NCI-H226 (cell line): ENCODE measurements around the gene MPP2.
"Not testable (repeated sequence)": the region's sequence is repeated elsewhere in the genome, so short reads cannot be mapped to it uniquely, and the experiment has no call there.

Experiments
- DNase-seq: peaks from one replicate; pipeline ENCODE4 v3.0.0-alpha.2; 2015

The MPP2 gene, protein sequence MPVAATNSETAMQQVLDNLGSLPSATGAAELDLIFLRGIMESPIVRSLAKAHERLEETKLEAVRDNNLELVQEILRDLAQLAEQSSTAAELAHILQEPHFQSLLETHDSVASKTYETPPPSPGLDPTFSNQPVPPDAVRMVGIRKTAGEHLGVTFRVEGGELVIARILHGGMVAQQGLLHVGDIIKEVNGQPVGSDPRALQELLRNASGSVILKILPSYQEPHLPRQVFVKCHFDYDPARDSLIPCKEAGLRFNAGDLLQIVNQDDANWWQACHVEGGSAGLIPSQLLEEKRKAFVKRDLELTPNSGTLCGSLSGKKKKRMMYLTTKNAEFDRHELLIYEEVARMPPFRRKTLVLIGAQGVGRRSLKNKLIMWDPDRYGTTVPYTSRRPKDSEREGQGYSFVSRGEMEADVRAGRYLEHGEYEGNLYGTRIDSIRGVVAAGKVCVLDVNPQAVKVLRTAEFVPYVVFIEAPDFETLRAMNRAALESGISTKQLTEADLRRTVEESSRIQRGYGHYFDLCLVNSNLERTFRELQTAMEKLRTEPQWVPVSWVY

DNA sequence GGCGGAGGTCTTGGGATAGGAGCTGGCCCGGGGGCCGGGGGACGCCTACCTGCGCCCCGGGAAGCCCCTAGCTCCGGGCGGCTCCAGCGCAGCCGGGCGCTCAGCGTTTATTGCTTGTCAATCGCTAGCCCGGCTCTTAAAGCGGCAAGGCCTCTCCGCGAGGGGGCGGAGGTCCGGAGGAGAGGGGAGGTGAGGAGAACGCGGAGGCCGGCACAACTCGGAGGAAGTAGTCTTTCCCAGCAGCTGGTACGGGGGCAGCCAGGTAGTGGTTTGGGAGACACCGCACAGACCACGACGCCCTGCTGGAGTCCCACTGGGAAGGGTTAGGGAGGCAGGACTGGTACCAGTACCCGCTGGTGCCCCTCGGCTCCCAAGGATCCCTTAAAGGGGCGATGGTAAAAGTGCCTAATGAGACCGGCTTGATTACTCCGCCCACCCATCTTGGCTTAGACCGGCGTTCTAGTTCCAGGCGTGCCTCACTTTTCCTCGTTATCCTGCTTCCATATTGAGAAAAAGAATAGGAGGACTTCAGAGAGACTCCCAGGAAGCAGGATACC, at the start of gene MPP2:
Gene MPP2 (minus strand): TSS at position 112 of the 557 bp plus-strand sequence. CDS start 3,076 bp downstream, outside the sequence.
- peak; percentile 71 for DNase-seq

DNA sequence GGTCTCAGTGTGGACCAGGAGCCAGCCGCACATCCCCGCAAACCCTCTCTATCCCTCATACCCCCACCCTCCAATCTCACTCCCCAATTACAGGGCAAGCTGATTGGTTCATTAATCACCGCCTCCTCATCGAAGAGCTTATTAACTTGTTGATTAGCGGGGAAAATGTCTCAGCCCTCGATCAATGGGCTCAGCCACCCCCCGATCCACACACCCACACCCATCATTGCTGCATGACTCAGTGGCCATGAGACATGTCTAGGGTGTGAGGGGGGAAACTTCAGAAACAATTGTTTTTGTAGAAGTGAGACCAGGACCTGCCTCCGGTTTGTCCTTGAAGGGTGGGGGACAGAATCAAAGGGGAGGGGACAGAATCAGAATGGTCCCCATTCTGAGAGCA, 48.9 kb upstream of the MPP2 start:
- no peak for DNase-seq

DNA sequence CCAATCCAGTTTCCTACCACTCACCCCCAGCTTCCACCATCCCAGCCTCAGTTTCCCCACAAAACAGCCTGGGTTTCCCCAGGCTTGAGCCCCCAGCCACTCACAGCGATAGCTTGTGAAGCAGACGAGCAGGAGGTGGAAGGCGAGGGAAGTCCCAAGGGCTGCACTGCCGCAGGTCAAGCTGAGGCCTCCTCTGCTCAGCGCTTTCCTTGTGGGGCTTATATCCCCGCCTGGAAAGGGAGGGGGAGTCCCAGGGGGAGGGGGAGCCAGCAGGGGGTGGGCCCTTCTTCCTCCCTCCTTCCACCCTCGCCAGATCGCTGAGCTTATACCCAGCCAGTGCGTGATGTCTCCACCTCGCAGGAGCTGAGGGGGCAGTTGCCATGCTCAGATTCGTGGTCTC, 46.4 kb upstream of the MPP2 start, which contains the start of gene PYY:
Gene PYY (minus strand): TSS at position 195 of the 400 bp plus-strand sequence. CDS start 457 bp downstream, outside the sequence.
- no peak for DNase-seq

GRCh38 chr17:43952724-43953666, 45.7 kb upstream of the MPP2 start:
- no peak for DNase-seq

DNA sequence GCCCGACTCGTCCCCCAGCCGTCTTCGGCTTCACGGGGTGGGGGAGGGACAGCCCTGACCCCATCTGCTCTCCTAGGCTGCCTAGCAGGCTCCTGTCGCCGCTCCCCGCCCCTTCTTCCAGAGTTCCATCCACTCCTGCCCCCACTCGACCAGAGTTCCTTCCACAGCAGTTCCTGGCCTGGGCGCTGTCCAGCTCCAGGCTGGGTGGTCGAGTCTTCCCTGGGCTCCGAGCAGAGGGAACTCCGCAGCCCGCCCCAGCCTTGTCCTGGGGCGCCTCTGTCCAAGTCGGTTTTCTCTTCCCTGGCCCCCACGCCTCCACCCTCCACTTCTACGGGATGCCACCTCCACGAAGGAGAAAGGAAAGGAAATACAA, 45.0 kb upstream of the MPP2 start:
- no peak for DNase-seq

DNA sequence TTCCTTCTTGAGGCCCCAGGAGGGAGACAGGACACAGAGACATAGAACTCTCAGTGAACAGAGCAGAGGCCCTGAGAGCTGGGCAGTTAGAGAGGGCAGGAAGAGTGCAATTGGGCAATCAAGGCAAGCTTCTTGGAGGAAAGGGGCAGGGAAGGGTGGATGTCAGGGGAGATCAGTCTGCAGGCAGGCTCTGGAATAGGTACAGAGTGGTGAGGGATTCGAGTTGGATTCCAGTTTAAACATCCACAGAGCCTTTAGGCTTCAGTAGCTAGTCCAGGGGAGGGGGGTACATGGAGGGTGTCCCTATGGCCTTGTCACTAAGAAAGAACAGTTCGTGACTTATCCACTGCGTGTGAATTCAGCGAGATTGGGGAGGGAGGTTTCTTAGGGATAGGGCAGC, 44.4 kb upstream of the MPP2 start:
- DNase-seq: no peak

DNA sequence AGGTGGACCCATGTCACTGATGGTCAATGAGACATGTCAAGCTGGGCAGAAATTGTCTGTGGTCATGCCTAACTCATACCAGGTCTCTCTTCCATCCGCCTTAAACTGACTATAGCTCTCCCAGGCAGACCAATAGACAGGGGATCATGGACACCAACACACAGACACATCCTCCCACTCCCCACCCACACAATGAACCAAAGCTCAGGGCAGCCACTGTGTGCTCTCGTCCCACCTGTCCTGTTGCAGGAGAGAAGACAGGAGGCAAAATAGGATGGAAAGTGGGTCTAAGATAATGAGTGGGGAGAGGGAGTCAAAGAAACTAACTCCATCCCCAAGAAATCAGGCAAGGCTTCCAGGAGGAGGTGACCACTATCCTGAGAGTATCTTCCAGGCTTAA, 43.2 kb upstream of the MPP2 start:
- no peak for DNase-seq

- DNase-seq: no peak
These were observed 42.4 kb upstream of the MPP2 start for GRCh38 chr17:43949781-43950180.

GRCh38 chr17:43946781-43947180, 39.4 kb upstream of the MPP2 start:
- no peak for DNase-seq

GRCh38 chr17:43945074-43945829, 37.9 kb upstream of the MPP2 start:
- DNase-seq: no peak

DNA sequence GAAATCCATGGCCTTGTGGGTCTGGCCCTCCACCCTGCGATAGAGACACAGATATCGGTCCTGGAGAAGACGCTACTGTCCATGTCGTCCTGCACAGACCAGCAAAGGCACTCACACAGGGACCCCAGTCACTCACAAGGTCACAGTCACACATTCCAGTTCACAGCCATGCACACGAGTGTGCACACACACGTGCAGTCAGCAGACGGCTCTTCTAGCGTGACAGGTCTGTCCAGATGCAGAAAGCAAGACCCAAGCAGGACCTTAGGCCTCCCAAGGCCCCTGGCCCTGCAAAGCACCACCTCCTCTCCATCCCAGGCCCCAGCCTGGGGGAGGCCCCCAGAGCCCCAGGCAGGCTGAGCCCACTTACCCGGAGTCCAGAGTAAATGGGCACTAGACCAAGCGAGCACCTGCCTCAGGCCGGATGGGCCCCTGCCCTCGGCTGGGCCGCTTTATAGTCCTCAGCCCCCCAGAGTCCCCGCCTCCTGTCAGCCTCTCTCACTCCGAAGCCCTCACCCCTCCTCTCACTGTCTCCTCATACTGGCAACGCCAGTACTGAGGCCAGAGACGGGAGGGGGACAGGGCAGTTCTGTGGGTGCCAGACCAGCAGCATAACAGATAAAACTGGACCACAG, 34.8 kb upstream of the MPP2 start, which contains the start of gene PPY:
Gene PPY (minus strand): TSS at position 426 of the 635 bp plus-strand sequence. CDS start 822 bp downstream, outside the sequence.
- no peak for DNase-seq

GRCh38 chr17:43940630-43941029, 33.3 kb upstream of the MPP2 start:
- no peak for DNase-seq

DNA sequence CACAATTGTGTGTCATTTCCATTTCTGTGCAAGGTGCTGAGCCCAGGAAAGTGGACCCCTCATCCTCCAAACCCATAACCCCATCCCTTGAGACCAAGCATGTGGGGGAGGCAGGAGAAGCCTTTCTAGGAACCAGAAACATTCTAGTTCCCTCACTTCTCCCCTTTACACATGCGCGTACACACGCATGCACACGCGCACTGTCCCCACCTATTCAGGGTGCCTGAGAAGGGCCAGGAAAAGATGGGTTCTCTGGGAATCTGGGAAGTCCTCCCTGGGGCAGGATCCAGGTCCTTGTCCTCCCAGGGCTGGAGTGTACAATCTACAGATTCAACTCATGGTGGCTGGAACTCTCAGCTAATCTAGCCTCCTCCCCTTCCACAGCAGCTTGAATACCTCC, 32.5 kb upstream of the MPP2 start:
- DNase-seq: no peak

DNA sequence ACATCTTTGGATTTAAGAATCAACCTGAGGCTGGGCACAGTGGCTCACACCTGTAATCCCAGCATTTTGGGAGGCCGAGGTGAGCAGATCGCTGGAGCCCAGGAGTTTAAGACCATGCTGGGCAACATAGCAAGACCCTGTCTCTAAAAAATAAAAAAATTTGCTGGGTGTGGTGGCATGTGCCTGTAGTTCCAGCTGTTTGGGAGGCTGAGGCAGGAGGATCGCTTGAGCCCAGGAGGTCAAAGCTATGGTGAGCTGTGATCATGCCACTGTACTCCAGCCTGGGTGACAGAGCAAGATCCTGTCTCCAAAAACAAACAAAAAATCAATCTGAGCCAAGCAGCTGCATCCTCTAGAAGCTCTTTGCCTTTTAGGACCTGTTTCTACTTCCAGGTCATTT, 32.1 kb upstream of the MPP2 start:
- DNase-seq: not testable (repeated sequence)

- no peak for DNase-seq
These were observed 31.5 kb upstream of the MPP2 start for GRCh38 chr17:43938838-43939182.

GRCh38 chr17:43936434-43936833, 29.1 kb upstream of the MPP2 start:
- DNase-seq: peak; percentile 48

DNA sequence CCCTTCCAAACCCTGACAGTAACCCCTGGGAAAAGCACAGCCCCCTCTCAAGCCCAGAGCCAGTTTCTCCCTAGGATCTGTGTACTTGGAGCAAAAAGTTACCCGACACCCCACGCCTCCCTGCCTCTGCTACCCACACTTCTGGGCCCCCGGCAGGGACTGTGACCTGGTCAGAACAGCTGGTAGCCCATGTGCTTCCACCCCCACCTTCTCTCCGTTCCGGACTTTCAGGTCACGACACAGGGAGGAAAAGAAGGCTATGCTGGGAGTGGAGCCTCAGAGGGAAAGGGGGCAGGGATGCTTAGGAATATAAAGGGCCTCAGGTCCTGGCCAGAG, 28.6 kb upstream of the MPP2 start:
- DNase-seq: no peak

GRCh38 chr17:43935204-43935925, 28.0 kb upstream of the MPP2 start:
- no peak for DNase-seq

DNA sequence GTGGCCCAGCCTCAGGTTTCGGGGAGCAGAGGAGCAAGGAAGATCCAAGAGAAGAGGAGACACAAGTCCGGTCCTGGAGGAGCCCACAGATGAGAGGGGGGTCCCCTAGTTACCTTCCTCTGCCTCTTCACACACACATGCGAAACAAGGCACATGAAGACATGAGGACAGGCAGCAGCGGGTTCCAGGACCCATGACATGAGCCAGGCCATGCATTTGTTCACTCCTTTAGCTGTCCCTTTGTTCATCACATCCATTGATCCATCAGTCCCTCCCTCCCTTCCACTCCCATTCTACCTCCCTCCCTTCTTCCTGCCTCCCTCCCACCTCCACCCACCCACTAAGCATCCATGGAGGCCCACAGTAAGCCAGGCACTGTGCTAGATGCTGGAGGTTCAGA, 25.6 kb upstream of the MPP2 start:
- DNase-seq: no peak

DNA sequence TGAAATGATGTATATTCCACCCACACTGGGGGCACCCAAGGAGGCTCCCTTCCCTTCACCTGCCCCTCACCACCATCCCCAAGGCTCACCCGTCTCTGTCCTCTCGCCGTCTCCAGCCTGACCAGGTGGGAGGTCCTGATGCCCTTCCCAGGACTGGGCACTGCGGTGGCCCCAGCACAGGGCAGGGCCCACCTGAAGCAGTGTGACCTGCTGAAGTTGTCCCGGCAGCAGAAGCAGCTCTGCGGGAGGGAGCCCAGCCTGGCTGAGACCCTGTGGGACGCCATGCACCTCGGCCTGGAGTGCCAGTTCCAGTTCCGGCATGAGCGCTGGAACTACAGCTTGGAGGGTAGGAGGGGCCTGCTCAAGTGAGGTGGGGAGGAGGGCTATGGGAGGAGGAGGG, 25.0 kb upstream of the MPP2 start:
- no peak for DNase-seq

- DNase-seq: no peak
These were observed 23.8 kb upstream of the MPP2 start for GRCh38 chr17:43931062-43931571.
